Sigmoid colon (tissue), 7 donors: ENCODE measurements around the gene UQCC2. TPM values are rescaled to one million over a fixed set of nuclear protein-coding genes. Genes with fewer than 3 reads are reported as not detected.

Experiments
- DNase-seq: peaks from one replicate; pipeline ENCODE4 v3.0.0-alpha.2; 2019
- H3K27ac ChIP-seq, 4 donors: fragments of 200-600 bp; sonication (generic); one replicate each; pipeline ENCODE4 v1.5.1; 2016 to 2019; ENCODE audit warnings: mild to moderate bottlenecking in 1 of 4
- H3K27me3 ChIP-seq, 3 donors: fragments of 200-600 bp; sonication (generic); one replicate each; pipeline ENCODE4 v1.5.1; 2019; ENCODE audit warnings: mild to moderate bottlenecking in 1 of 3
- H3K36me3 ChIP-seq, 4 donors: fragments of 200-600 bp; sonication (generic); one replicate each; pipeline ENCODE4 v1.5.1; 2016 to 2019
- H3K4me1 ChIP-seq, 4 donors: fragments of 200-600 bp; sonication (generic); one replicate each; pipeline ENCODE4 v1.5.1; 2017 to 2019
- H3K4me3 ChIP-seq, 4 donors: fragments of 200-600 bp; sonication (generic); one replicate each; pipeline ENCODE4 v1.5.1; 2017 to 2019; ENCODE audit warnings: mild to moderate bottlenecking in 2 of 4, moderate library complexity in 1 of 4
- H3K9me3 ChIP-seq, 4 donors: fragments of 200-600 bp in 3 of 4; sonication (generic) in 3 of 4; one replicate each; pipeline versions ENCODE4 v1.5.1 to v1.6.1; 2013 to 2019
- CTCF ChIP-seq, 4 experiments: fragments of 450-650 bp in 3 of 4; fragments of 200-600 bp in 1 of 4; IDR thresholded peaks; one replicate each; pipeline ENCODE4 v1.5.1; 2016 to 2019; ENCODE audit warnings: antibody characterized with exemption in 4 of 4, mild to moderate bottlenecking in 3 of 4, moderate library complexity in 2 of 4
- EP300 ChIP-seq, 4 donors: sonication (generic); formaldehyde crosslinking; IDR thresholded peaks; one replicate each; pipeline ENCODE4 v1.6.1; 2017; ENCODE audit warnings: antibody characterized with exemption in 4 of 4
- POLR2A ChIP-seq, 2 donors: fragments of 450-650 bp; IDR thresholded peaks; one replicate each; pipeline ENCODE4 v1.6.1; 2016; ENCODE audit warnings: antibody characterized with exemption in 2 of 2, mild to moderate bottlenecking in 2 of 2, moderate library complexity in 2 of 2
- POLR2AphosphoS5 ChIP-seq, 4 donors: sonication (generic); formaldehyde crosslinking; IDR thresholded peaks; one replicate each; pipeline ENCODE4 v1.6.1; 2017; ENCODE audit warnings: antibody characterized with exemption in 4 of 4
- WGBS, 2 donors: extraction: QIAGEN DNeasy Blood & Tissue Kit; methylation state at CpG; one replicate each; pipeline ENCODE4 v1.1.7; 2013; 5-methylcytosine and 5-hydroxymethylcytosine counted together
- intact Hi-C: fragments of 100-400 bp; cut with DNase I; formaldehyde crosslinking; loops from one replicate; pipeline ENCODE4 v1.15.1; 2023
- polyA plus RNA-seq, 3 donors: library from polyadenylated mRNA; stranded (reverse); fragments of 200-250 nt; gene quantifications; one replicate each; pipeline ENCODE4 v1.2.3, GENCODE V29; 2013
- total RNA-seq, 4 donors: library from RNA; depleted of rRNA; stranded (reverse); fragments of >200 nt; gene quantifications; one replicate each; pipeline ENCODE4 v1.1.0, GENCODE V29; 2016
- donor health status: healthy with polysubstance abuse.
- donor health status: Bipolar disorder and iron deficiency.
- donor health status: healthy.

UQCC2 gene
- total and polyA plus RNA-seq, 7 donors = 9.5 to 90.9 (median 34.9) TPM

DNA sequence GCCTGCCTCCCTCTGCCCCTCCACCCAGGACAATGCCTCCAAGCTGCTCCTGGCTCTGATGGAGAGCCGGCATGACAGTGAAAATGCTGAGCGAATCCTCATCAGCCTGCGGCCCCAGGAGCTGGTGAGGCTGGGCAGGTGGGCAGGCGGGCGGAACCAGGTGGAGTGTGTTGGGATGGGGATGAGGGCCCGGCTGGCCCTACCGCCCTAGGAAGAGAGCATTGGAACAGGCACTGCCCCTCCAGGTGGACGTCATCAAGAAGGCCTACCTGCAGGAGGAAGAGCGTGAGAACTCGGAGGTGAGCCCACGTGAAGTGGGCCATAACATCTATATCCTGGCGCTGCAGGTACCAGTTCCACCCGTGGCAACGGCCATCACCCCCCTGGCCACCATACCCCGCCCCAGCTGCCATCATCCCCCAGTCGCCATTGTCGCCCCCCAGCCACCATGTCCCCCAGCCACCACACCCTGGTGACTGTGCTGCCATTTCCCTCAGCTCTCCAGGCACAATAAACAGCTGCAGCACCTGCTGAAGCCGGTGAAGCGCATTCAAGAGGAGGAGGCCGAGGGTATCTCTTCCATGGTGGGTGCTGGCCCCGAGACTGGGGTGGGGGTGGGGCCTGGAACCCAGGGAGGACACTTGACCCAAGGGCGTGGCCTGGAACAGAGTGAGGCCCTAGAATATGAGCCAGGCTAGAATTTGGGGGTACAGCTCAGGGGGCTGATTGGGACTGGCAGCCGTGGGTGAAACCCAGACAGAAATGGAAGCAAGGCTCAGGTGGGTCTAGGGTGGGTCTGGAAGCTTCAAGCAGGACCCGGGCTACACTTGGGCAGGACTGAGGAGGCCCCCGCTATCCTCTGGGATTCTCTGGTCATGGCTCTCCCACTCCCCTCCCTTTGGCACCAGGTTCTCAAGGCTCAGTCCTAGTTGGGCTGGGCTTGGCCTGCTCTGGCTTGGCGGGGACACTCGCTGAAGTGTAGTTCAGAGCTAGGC, 24.2 kb downstream of the UQCC2 start:
- no peak for DNase-seq
- WGBS, 2 donors = 92 to 93% methylated on average over 27 of the region's 27 CpGs
- no peaks in the 10 kb centered on the region for H3K4me1 ChIP-seq
- no peaks in the 10 kb centered on the region for H3K27me3 ChIP-seq
- peaks cover 0 to 28% (median 4%) of the 10 kb centered on the region in 4 donors for H3K36me3 ChIP-seq
- no peak overlapping the region for H3K27ac ChIP-seq
- H3K4me3 ChIP-seq = no peak overlapping the region
- intact Hi-C loops = no loop called here
- no peaks in the 10 kb centered on the region for H3K9me3 ChIP-seq
- no peak for TF ChIP-seq POLR2A (IDR thresholded peaks at IDR 0.05)
- TF ChIP-seq CTCF (IDR thresholded peaks at IDR 0.05) = no peak
- TF ChIP-seq EP300 (IDR thresholded peaks at IDR 0.05) = no peak
- no peak for TF ChIP-seq POLR2AphosphoS5 (IDR thresholded peaks at IDR 0.05)

DNA sequence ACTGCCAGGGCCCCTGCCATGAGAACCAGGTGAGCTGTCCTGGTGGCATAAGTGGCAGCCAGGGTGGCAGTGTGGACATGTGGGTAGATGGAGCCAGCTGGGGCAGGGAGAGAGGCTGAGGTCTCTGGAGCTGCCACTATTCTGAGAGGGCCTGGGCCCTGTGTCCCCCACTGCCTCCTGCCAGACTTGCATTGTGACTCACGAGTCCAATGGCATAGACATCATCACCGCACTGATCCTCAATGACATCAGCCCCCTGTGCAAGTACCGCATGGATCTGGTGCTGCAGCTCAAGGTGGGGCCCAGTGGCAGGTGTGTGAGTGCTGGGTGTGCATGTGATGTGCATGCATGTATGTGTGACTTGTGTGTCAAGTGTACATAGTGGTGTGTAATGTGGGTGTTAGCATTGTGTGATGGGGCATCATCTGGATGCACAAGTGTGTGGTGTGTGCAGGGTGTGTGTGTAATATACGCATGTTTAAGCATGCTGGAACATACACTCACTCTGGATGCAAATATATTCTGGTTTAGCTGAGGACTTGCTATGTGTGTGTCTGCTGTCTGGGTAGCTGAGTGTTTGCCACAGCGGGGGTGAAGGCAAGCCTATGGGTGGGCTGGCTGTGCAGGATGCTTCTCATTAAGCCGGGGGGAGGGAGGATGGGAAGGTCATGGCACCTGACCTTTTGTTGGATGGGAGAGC, 25.1 kb downstream of the UQCC2 start:
- no peaks in the 10 kb centered on the region for H3K9me3 ChIP-seq
- H3K4me1 ChIP-seq = no peaks in the 10 kb centered on the region
- intact Hi-C loops = no loop called here
- 78 to 93% methylated on average over 6 of the region's 6 CpGs for WGBS, 2 donors
- DNase-seq = no peak
- H3K4me3 ChIP-seq = no peak overlapping the region
- no peak overlapping the region for H3K27ac ChIP-seq
- TF ChIP-seq CTCF (IDR thresholded peaks at IDR 0.05) = no peak
- no peak for TF ChIP-seq EP300 (IDR thresholded peaks at IDR 0.05)
- TF ChIP-seq POLR2AphosphoS5 (IDR thresholded peaks at IDR 0.05) = no peak
- TF ChIP-seq POLR2A (IDR thresholded peaks at IDR 0.05) = no peak
- peaks cover 0 to 24% (median 4%) of the 10 kb centered on the region in 4 donors for H3K36me3 ChIP-seq
- H3K27me3 ChIP-seq = no peaks in the 10 kb centered on the region

DNA sequence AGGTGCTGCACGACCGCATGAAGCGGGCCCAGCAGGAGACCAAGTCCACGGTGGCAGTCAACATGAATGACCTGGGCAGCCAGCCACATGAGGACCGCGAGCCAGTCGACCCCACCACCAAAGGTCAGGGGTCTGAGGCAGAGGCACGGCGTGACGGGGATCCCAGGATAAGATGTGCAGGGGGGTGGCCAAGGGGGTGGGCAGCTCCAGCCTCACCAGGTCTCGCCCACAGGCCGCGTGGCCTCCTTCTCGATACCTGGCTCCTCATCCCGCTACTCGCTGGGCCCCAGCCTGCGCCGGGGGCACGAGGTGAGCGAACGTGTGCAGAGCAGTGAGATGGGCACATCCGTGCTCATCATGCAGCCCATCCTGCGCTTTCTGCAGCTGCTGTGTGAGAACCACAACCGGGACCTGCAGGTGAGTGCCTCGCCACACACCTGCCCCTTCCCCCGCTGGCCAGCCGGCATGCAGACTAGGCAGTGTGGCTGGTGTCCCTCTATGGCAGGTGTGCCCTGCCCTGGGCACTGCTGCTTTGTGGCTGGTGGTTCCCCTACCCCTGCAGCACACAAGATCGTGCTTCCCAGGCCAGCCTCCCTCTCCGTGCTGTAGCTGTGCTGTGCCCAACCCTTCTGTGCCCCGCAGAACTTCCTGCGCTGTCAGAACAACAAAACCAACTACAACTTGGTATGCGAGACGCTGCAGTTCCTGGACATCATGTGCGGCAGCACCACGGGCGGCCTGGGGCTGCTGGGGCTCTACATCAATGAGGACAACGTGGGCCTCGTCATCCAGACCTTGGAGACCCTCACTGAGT, 25.9 kb downstream of the UQCC2 start:
- Histone ChIP-seq H3K4me3 (no peak overlapping the region), H3K27ac (no peak overlapping the region), H3K4me1 (no peaks in the 10 kb centered on the region), H3K27me3 (no peaks in the 10 kb centered on the region), H3K36me3 (peaks cover 0 to 16% (median 2%) of the 10 kb centered on the region in 4 donors), H3K9me3 (no peaks in the 10 kb centered on the region)
- TF ChIP-seq CTCF (IDR thresholded peaks at IDR 0.05) = no peak
- no peak for TF ChIP-seq POLR2AphosphoS5 (IDR thresholded peaks at IDR 0.05)
- no peak for TF ChIP-seq POLR2A (IDR thresholded peaks at IDR 0.05)
- no peak for DNase-seq
- intact Hi-C loops = no loop called here
- 93 to 95% methylated on average over 38 of the region's 38 CpGs for WGBS, 2 donors

DNA sequence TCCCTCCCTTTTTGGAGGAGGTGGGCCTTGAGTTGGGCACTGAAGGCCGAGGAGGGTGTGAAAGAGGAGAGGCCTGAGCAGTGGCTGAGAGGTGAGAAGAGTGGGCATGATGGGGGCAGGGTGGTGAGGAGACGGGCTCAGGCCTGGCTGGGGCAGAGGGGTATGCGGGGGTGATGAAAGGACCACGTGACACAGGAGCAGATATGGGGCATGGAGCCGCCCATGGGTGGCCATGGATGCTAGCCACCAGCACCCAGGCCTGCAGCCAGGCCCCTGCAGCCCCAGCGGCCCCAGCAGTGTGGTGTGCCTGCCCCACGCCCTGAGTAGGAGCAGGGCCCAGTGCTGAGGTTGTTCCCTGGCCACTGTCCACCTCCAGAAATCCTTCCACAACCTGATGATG, 26.5 kb downstream of the UQCC2 start:
- intact Hi-C loops = no loop called here
- H3K27me3 ChIP-seq = no peaks in the 10 kb centered on the region
- no peak for DNase-seq
- H3K9me3 ChIP-seq = no peaks in the 10 kb centered on the region
- TF ChIP-seq POLR2AphosphoS5 (IDR thresholded peaks at IDR 0.05) (no peak), POLR2A (IDR thresholded peaks at IDR 0.05) (no peak), EP300 (IDR thresholded peaks at IDR 0.05) (no peak), CTCF (IDR thresholded peaks at IDR 0.05) (no peak)
- H3K4me3 ChIP-seq = no peak overlapping the region
- peaks cover 0 to 14% (median 1%) of the 10 kb centered on the region in 4 donors for H3K36me3 ChIP-seq
- no peak overlapping the region for H3K27ac ChIP-seq
- H3K4me1 ChIP-seq = no peaks in the 10 kb centered on the region
- 95 to 97% methylated on average over 7 of the region's 7 CpGs for WGBS, 2 donors
